Right lobe of liver (tissue), 6 donors: Measurements from ENCODE around the gene DYSF. TPM values are rescaled to one million over a fixed set of nuclear protein-coding genes. Genes with fewer than 3 reads are reported as not detected.

Experiments
- ATAC-seq, 4 donors: fragments of 200-7000 bp; cut with Tn5 transposase; one replicate each; pipeline ENCODE4 v1.9.1; 2020; ENCODE audit warnings: mild to moderate bottlenecking in 4 of 4, moderate library complexity in 4 of 4
- DNase-seq, 3 donors: peaks; one replicate each; pipeline ENCODE4 v3.0.0-alpha.2; 2020
- H3K27ac ChIP-seq, 3 donors: fragments of 200-600 bp; one replicate each; pipeline ENCODE4 v1.8.0; 2022
- H3K27me3 ChIP-seq, 2 donors: fragments of 200-600 bp; one replicate each; pipeline ENCODE4 v1.8.0; 2022
- H3K36me3 ChIP-seq, 4 donors: fragments of 200-600 bp; sonication (generic) in 1 of 4; one replicate each; pipeline versions ENCODE4 v1.5.1 to v1.8.0; 2017 to 2022; ENCODE audit warnings: control low read depth in 1 of 4
- H3K4me1 ChIP-seq, 4 donors: fragments of 200-600 bp; sonication (generic) in 1 of 4; one replicate each; pipeline versions ENCODE4 v1.5.1 to v1.8.0; 2017 to 2022; ENCODE audit warnings: control low read depth in 1 of 4
- H3K4me3 ChIP-seq, 3 donors: fragments of 200-600 bp; one replicate each; pipeline ENCODE4 v1.8.0; 2022
- H3K9me3 ChIP-seq, 4 donors: fragments of 200-600 bp; sonication (generic) in 1 of 4; one replicate each; pipeline versions ENCODE4 v1.5.1 to v1.8.0; 2017 to 2022; ENCODE audit warnings: control low read depth in 1 of 4
- CTCF ChIP-seq, 4 donors: fragments of 200-600 bp in 3 of 4; fragments of 450-650 bp in 1 of 4; IDR thresholded peaks; one replicate each; pipeline versions ENCODE4 v1.5.1 to v1.8.0; 2016 to 2022; ENCODE audit warnings: antibody characterized with exemption in 4 of 4, mild to moderate bottlenecking in 2 of 4
- POLR2A ChIP-seq: fragments of 450-650 bp; IDR thresholded peaks from one replicate; pipeline ENCODE4 v1.6.1; 2017; ENCODE audit warnings: antibody characterized with exemption, mild to moderate bottlenecking
- WGBS: methylation state at CpG from one replicate; pipeline ENCODE4 v1.1.6; 2018; ENCODE audit warnings: low coverage, low lambda C conversion rate; ENCODE audit not compliant: insufficient coverage; ENCODE audit errors: missing lambda C conversion rate; 5-methylcytosine and 5-hydroxymethylcytosine counted together
- intact Hi-C, 2 donors: fragments of 100-400 bp; cut with DNase I; formaldehyde crosslinking; loops; one replicate each; pipeline versions ENCODE4 v1.11.2 to v1.14.1; 2022
- total RNA-seq, 6 experiments: library from RNA; depleted of rRNA in 2 of 6; stranded (reverse); fragments of >200 nt in 2 of 6; fragmentation: NEBNext Ultra II Directional in 3 of 6; extraction: Animal tissue kit (Norgen Biotek cat#: 25700) in 3 of 6; gene quantifications; one replicate each; pipeline versions ENCODE4 v1.1.0 to v1.2.4, GENCODE V29; 2016 to 2023
- donor health status: DM: no; HTN: yes; CAD: no.
- donor health status: DM: no; HTN: no; CAD: no.
- donor health status: DM: no; HTN: no; CAD: no.
- donor health status: DM: no; HTN: yes; CAD: no.
- donor health status: DM: no; HTN: yes; CAD: no.

Gene DYSF
- total RNA-seq, 6 experiments from 2014 or later = 21.8 to 55.0 (median 32.9) TPM

- H3K4me1 ChIP-seq = no peaks in the 10 kb centered on the region
- H3K27ac ChIP-seq = no peak overlapping the region
- H3K36me3 ChIP-seq = no peaks in the 10 kb centered on the region
- H3K9me3 ChIP-seq = no peaks in the 10 kb centered on the region
- 90% methylated on average over 10 of the region's 14 CpGs for WGBS
- H3K27me3 ChIP-seq = no peaks in the 10 kb centered on the region
- ATAC-seq = no peak
- intact Hi-C loops = no loop called here
- DNase-seq = no peak
- no peak overlapping the region for H3K4me3 ChIP-seq
- no peak for TF ChIP-seq POLR2A
- no peak for TF ChIP-seq CTCF (IDR thresholded peaks at IDR 0.05)
Measured at GRCh38 chr2:71598526-71598925, 145.2 kb downstream of the DYSF start.

GRCh38 chr2:71599038-71599437 lies 145.7 kb downstream of the DYSF start:
- intact Hi-C loops = no loop called here
- no peaks in the 10 kb centered on the region for H3K27me3 ChIP-seq
- 81% methylated on average over 6 of the region's 8 CpGs for WGBS

GRCh38 chr2:71599646-71600236 lies 146.4 kb downstream of the DYSF start:
- TF ChIP-seq CTCF (IDR thresholded peaks at IDR 0.05) (no peak), POLR2A (no peak)
- H3K27me3 ChIP-seq = no peaks in the 10 kb centered on the region
- intact Hi-C loops = no loop called here
- H3K9me3 ChIP-seq = no peaks in the 10 kb centered on the region
- 94% methylated on average over 5 of the region's 13 CpGs for WGBS
- H3K4me3 ChIP-seq = no peak overlapping the region
- no peaks in the 10 kb centered on the region for H3K36me3 ChIP-seq
- no peak for DNase-seq
- H3K27ac ChIP-seq = no peak overlapping the region
- H3K4me1 ChIP-seq = no peaks in the 10 kb centered on the region
- no peak for ATAC-seq

More at GRCh38 chr2:71599038-71599437, 145.7 kb downstream of the DYSF start:
- no peak overlapping the region for H3K4me3 ChIP-seq
- no peaks in the 10 kb centered on the region for H3K4me1 ChIP-seq
- TF ChIP-seq CTCF (IDR thresholded peaks at IDR 0.05) (no peak), POLR2A (no peak)
- H3K27ac ChIP-seq = no peak overlapping the region
- no peaks in the 10 kb centered on the region for H3K36me3 ChIP-seq
- DNase-seq (no peak), ATAC-seq (no peak)
- H3K9me3 ChIP-seq = no peaks in the 10 kb centered on the region

GRCh38 chr2:71600555-71600954 lies 147.2 kb downstream of the DYSF start:
- no peak for TF ChIP-seq CTCF (IDR thresholded peaks at IDR 0.05)
- no peak for TF ChIP-seq POLR2A
- DNase-seq (peak in 1 of 3 donors; percentile 34), ATAC-seq (no peak)
- Histone ChIP-seq H3K27ac (no peak overlapping the region), H3K4me3 (no peak overlapping the region), H3K27me3 (no peaks in the 10 kb centered on the region), H3K4me1 (no peaks in the 10 kb centered on the region), H3K9me3 (no peaks in the 10 kb centered on the region), H3K36me3 (no peaks in the 10 kb centered on the region)
- intact Hi-C loops = no loop called here
- WGBS = 100% methylated on average over 2 of the region's 9 CpGs
